Uterus (tissue), 3 donors: ENCODE data around the gene TARP.

ENCODE experiments used
- DNase-seq, 2 donors: peaks; one replicate each; pipeline ENCODE4 v3.0.0-alpha.2; 2019 to 2020
- H3K27ac ChIP-seq, 2 donors: fragments of 200-600 bp; sonication (generic); 1 replicate in 1 of 2; 2 replicates in 1 of 2; pipeline ENCODE4 v1.5.1; 2016 to 2018
- H3K27me3 ChIP-seq, 2 donors: fragments of 200-600 bp; sonication (generic); one replicate each; pipeline ENCODE4 v1.5.1; 2018 to 2019; ENCODE audit warnings: control low read depth in 1 of 2
- H3K36me3 ChIP-seq, 2 donors: fragments of 200-600 bp; sonication (generic); one replicate each; pipeline ENCODE4 v1.5.1; 2019; ENCODE audit warnings: control low read depth in 1 of 2
- H3K4me1 ChIP-seq, 2 donors: fragments of 200-600 bp; sonication (generic); one replicate each; pipeline ENCODE4 v1.5.1; 2018 to 2019; ENCODE audit warnings: control low read depth in 1 of 2
- H3K4me3 ChIP-seq, 2 donors: fragments of 200-600 bp; sonication (generic); 1 replicate in 1 of 2; 2 replicates in 1 of 2; pipeline ENCODE4 v1.5.1; 2018 to 2019; ENCODE audit warnings: mild to moderate bottlenecking in 1 of 2
- H3K9me3 ChIP-seq, 2 donors: fragments of 200-600 bp; sonication (generic); one replicate each; pipeline ENCODE4 v1.5.1; 2019; ENCODE audit warnings: control low read depth in 1 of 2
- POLR2A ChIP-seq, 2 donors: fragments of 450-650 bp; IDR thresholded peaks; one replicate each; pipeline ENCODE4 v1.6.1; 2016; ENCODE audit warnings: antibody characterized with exemption in 2 of 2, mild to moderate bottlenecking in 1 of 2, moderate library complexity in 1 of 2
- intact Hi-C: fragments of 100-400 bp; cut with DNase I; formaldehyde crosslinking; loops from one replicate; pipeline ENCODE4 v1.15.1; 2023; ENCODE audit warnings: low total_unique reads
- TF ChIP-seq, protein P1 (sequence below), 4 experiments: fragments of 200-600 bp in 2 of 4; fragments of 450-650 bp in 2 of 4; sonication (generic) in 2 of 4; IDR thresholded peaks; one replicate each; pipeline ENCODE4 v1.5.1; 2016 to 2019; ENCODE audit warnings: antibody characterized with exemption in 4 of 4, mild to moderate bottlenecking in 2 of 4, moderate library complexity in 1 of 4
- donor health status: DM: yes; HTN: yes; CAD: no.

TARP gene

DNA sequence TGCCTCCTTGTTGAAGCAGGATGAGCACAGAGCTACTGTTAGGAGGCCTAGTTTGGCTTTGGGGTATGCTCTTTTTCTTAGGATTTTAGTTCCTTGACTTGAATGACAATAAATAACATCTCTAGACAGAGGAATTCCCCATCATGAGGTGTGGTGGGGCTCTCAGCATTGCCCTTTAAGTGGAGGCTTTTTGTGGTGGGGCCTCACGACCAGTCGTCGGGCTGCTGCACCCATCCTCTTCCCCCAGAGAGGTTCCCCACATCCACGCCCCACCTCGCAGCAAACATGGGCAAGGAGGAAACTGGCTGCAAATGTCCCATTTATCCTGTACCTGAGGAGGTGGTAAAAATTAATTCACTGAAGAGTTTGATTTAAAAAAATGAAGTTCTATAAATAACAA, 36.1 kb upstream of the TARP start:
- H3K27ac ChIP-seq = no peak overlapping the region
- no peak for TF ChIP-seq POLR2A (IDR thresholded peaks at IDR 0.05)
- TF ChIP-seq, protein P1, sequence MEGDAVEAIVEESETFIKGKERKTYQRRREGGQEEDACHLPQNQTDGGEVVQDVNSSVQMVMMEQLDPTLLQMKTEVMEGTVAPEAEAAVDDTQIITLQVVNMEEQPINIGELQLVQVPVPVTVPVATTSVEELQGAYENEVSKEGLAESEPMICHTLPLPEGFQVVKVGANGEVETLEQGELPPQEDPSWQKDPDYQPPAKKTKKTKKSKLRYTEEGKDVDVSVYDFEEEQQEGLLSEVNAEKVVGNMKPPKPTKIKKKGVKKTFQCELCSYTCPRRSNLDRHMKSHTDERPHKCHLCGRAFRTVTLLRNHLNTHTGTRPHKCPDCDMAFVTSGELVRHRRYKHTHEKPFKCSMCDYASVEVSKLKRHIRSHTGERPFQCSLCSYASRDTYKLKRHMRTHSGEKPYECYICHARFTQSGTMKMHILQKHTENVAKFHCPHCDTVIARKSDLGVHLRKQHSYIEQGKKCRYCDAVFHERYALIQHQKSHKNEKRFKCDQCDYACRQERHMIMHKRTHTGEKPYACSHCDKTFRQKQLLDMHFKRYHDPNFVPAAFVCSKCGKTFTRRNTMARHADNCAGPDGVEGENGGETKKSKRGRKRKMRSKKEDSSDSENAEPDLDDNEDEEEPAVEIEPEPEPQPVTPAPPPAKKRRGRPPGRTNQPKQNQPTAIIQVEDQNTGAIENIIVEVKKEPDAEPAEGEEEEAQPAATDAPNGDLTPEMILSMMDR (IDR thresholded peaks at IDR 0.05) = no peak
- intact Hi-C loops = no loop called here
- no peaks in the 10 kb centered on the region for H3K4me1 ChIP-seq
- no peaks in the 10 kb centered on the region for H3K27me3 ChIP-seq
- no peaks in the 10 kb centered on the region for H3K9me3 ChIP-seq
- no peak overlapping the region for H3K4me3 ChIP-seq
- H3K36me3 ChIP-seq = no peaks in the 10 kb centered on the region
- DNase-seq = no peak

DNA sequence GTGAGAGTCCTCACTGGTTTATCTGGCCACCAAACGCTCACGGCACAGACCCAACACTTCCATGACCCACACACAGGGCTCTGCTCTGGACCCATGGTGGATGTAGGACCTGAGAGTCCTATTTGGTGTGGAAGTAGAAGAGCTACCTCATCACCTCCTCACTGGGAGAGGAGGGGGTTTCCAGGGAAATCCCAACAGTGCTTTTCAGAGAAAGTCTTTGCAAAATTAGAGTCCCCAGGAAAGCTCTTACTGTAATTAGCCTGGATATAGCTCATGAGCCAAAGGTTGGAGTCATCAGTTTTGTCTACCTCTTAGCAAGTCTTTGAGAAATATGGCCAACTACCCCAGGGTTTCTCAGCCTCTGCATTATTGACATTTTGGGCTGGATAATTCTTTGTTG, 34.7 kb upstream of the TARP start:
- Histone ChIP-seq H3K4me3 (no peak overlapping the region), H3K36me3 (no peaks in the 10 kb centered on the region), H3K27ac (no peak overlapping the region), H3K9me3 (no peaks in the 10 kb centered on the region), H3K27me3 (no peaks in the 10 kb centered on the region), H3K4me1 (no peaks in the 10 kb centered on the region)
- no peak for DNase-seq
- TF ChIP-seq, protein P1 (IDR thresholded peaks at IDR 0.05) = no peak
- TF ChIP-seq POLR2A (IDR thresholded peaks at IDR 0.05) = no peak
- intact Hi-C loops = no loop called here

DNA sequence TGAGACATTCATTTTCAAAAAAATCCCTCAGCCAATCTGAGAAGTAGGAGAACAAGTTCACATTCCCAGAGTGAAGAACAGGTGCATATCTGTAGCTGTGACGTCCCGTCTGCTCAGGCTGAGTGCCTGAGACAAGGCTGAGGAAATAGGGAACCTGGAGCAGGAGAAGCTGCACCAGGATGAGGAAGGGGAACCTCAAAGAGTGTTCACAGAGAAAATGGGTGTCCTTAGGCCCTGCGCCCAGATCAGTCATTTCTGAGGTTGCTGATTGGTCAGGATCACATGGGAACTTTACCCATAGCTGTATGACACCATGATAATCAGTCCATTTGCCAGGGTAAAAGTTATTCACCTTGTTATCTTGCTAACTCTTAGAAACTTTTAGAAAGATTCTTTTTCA, 34.2 kb upstream of the TARP start:
- Histone ChIP-seq H3K36me3 (no peaks in the 10 kb centered on the region), H3K4me1 (no peaks in the 10 kb centered on the region), H3K27me3 (no peaks in the 10 kb centered on the region), H3K9me3 (no peaks in the 10 kb centered on the region), H3K27ac (no peak overlapping the region), H3K4me3 (no peak overlapping the region)
- intact Hi-C loops = no loop called here
- TF ChIP-seq POLR2A (IDR thresholded peaks at IDR 0.05) = no peak
- TF ChIP-seq, protein P1 (IDR thresholded peaks at IDR 0.05) = no peak
- DNase-seq = no peak

DNA sequence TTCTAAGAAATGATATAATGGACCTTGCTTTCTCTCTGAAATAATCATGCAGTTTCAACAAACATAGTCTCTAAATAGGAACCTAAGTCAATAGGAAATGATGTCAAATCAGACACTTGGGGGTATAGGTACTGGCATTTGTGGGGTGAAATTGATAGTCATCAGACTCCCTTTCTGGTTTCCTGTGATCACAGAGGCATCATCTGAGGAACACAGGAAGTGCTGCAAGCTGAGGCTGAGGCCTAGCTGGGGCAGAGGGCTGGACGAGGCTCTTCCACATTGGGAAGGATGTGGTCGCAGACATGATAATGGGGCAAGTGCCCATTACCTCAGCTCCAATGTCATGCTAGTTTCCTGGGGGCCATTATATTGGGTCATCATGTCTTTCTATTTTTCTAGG, 33.5 kb upstream of the TARP start:
- no peaks in the 10 kb centered on the region for H3K36me3 ChIP-seq
- DNase-seq = no peak
- no peak for TF ChIP-seq POLR2A (IDR thresholded peaks at IDR 0.05)
- TF ChIP-seq, protein P1 (IDR thresholded peaks at IDR 0.05) = no peak
- intact Hi-C loops = no loop called here
- no peaks in the 10 kb centered on the region for H3K4me1 ChIP-seq
- no peak overlapping the region for H3K27ac ChIP-seq
- no peaks in the 10 kb centered on the region for H3K9me3 ChIP-seq
- H3K4me3 ChIP-seq = no peak overlapping the region
- H3K27me3 ChIP-seq = no peaks in the 10 kb centered on the region

DNA sequence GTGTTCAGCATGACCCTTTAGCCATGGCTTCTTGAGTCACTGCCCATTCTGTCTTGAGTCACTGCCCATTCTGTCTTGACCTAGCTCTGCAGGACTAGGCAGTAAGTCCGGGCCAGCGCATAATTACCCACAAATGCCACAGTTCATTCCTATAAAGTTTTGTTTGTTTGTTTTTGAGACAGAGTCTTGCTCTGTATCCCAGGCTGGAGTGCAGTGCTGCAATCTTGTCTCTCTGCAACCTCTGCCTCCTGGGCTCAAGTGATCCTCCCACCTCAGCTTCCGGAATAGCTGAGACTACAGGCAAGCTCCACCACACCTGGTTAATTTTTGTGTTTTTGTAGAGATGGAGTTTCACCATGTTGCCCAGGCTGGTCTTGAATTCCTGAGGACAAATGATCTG, 32.7 kb upstream of the TARP start:
- H3K4me3 ChIP-seq = no peak overlapping the region
- H3K27ac ChIP-seq = no peak overlapping the region
- no peaks in the 10 kb centered on the region for H3K4me1 ChIP-seq
- H3K27me3 ChIP-seq = no peaks in the 10 kb centered on the region
- no peak for DNase-seq
- TF ChIP-seq, protein P1 (IDR thresholded peaks at IDR 0.05) = no peak
- no peak for TF ChIP-seq POLR2A (IDR thresholded peaks at IDR 0.05)
- H3K9me3 ChIP-seq = no peaks in the 10 kb centered on the region
- no peaks in the 10 kb centered on the region for H3K36me3 ChIP-seq
- intact Hi-C loops = no loop called here
